ENCODE results near the gene PRPF8. TPM values are rescaled to one million over a fixed set of nuclear protein-coding genes. Genes with fewer than 3 reads are reported as not detected.
A peak's percentile ranks its signal among the peaks of the same experiment; 100 is the strongest.
"Not testable (repeated sequence)": the region's sequence is repeated elsewhere in the genome, so short reads cannot be mapped to it uniquely, and the experiment has no call there.

PRPF8 gene
- polyA plus RNA-seq, 3 donors from 2014 or later, result 57.0 to 198 (median 84.1) TPM

- Mint-ChIP-seq H3K27ac (no peak overlapping the region), H3K27me3 (ENCODE audit: low read depth in 3 of 3) (peaks cover 11 to 33% (median 24%) of the 10 kb centered on the region in 3 donors), H3K4me1 (peaks cover 35 to 46% of the 10 kb centered on the region in 2 donors), H3K9me3 (no peaks in the 10 kb centered on the region), H3K4me3 (peak overlapping the region in 4 of 5 donors; percentile 18 to 51 (median 35)), H3K36me3 (peaks cover 12 to 21% (median 16%) of the 10 kb centered on the region in 3 donors)
- DNase-seq, result no peak
These were observed 28.7 kb upstream of the PRPF8 start for GRCh38 chr17:1713160-1713877.

GRCh38 chr17:1712271-1712670 is 27.6 kb upstream of the PRPF8 start:
- peak overlapping the region in 2 of 6 donors; percentile 4 to 9 for H3K27ac Mint-ChIP-seq
- H3K9me3 Mint-ChIP-seq, result no peaks in the 10 kb centered on the region
- H3K27me3 Mint-ChIP-seq (ENCODE audit: low read depth in 3 of 3), result peaks cover 8 to 32% (median 24%) of the 10 kb centered on the region in 3 donors
- H3K4me1 Mint-ChIP-seq, result peaks cover 25 to 35% of the 10 kb centered on the region in 2 donors
- H3K36me3 Mint-ChIP-seq, result peaks cover 14 to 21% (median 16%) of the 10 kb centered on the region in 3 donors
- peak overlapping the region; percentile 1 to 34 (median 8) for H3K4me3 Mint-ChIP-seq
- no peak for DNase-seq

GRCh38 chr17:1711804-1712203 is 27.1 kb upstream of the PRPF8 start:
- DNase-seq, result no peak
- peak overlapping the region in 4 of 5 donors; percentile 1 to 58 (median 20) for H3K4me3 Mint-ChIP-seq
- H3K27ac Mint-ChIP-seq, result peak overlapping the region in 1 of 6 donors; percentile 9
- peaks cover 23 to 30% of the 10 kb centered on the region in 2 donors for H3K4me1 Mint-ChIP-seq
- H3K9me3 Mint-ChIP-seq, result no peaks in the 10 kb centered on the region
- H3K27me3 Mint-ChIP-seq (ENCODE audit: low read depth in 3 of 3), result peaks cover 6 to 28% (median 20%) of the 10 kb centered on the region in 3 donors
- peaks cover 16 to 21% (median 16%) of the 10 kb centered on the region in 3 donors for H3K36me3 Mint-ChIP-seq

- no peak for DNase-seq
- no peak overlapping the region for H3K27ac Mint-ChIP-seq
- no peaks in the 10 kb centered on the region for H3K9me3 Mint-ChIP-seq
These were observed 26.3 kb upstream of the PRPF8 start for GRCh38 chr17:1710807-1711553.

GRCh38 chr17:1709971-1710806 is 25.5 kb upstream of the PRPF8 start, which contains the start of gene TLCD2:
Gene TLCD2 (minus strand): TSS chr17:1710377. CDS start chr17:1710242, 135 bp downstream.
- peaks cover 16 to 21% (median 16%) of the 10 kb centered on the region in 3 donors for H3K36me3 Mint-ChIP-seq
- H3K9me3 Mint-ChIP-seq, result no peaks in the 10 kb centered on the region
- H3K27me3 Mint-ChIP-seq (ENCODE audit: low read depth in 3 of 3), result peaks cover 8 to 23% (median 16%) of the 10 kb centered on the region in 3 donors
- H3K4me1 Mint-ChIP-seq, result peaks cover 20 to 25% of the 10 kb centered on the region in 2 donors
- H3K4me3 Mint-ChIP-seq, result peak within 1 kb of the TSS; percentile 30 to 58 (median 53)
- H3K27ac Mint-ChIP-seq, result no peak within 1 kb of the TSS
- DNase-seq, result no peak

More at GRCh38 chr17:1710807-1711553, 26.3 kb upstream of the PRPF8 start:
- H3K4me3 Mint-ChIP-seq, result peak overlapping the region; percentile 30 to 58 (median 53)
- peaks cover 16 to 21% (median 16%) of the 10 kb centered on the region in 3 donors for H3K36me3 Mint-ChIP-seq
- peaks cover 20 to 25% of the 10 kb centered on the region in 2 donors for H3K4me1 Mint-ChIP-seq
- H3K27me3 Mint-ChIP-seq (ENCODE audit: low read depth in 3 of 3), result peaks cover 6 to 23% (median 16%) of the 10 kb centered on the region in 3 donors

- H3K4me1 Mint-ChIP-seq, result peaks cover 16 to 20% of the 10 kb centered on the region in 2 donors
- peaks cover 16 to 21% (median 16%) of the 10 kb centered on the region in 3 donors for H3K36me3 Mint-ChIP-seq
- H3K9me3 Mint-ChIP-seq, result no peaks in the 10 kb centered on the region
- no peak overlapping the region for H3K4me3 Mint-ChIP-seq
- peaks cover 6 to 24% (median 20%) of the 10 kb centered on the region in 3 donors for H3K27me3 Mint-ChIP-seq (ENCODE audit: low read depth in 3 of 3)
- DNase-seq, result no peak
- H3K27ac Mint-ChIP-seq, result no peak overlapping the region
These were observed 24.8 kb upstream of the PRPF8 start for GRCh38 chr17:1709403-1709951.

- DNase-seq, H3K27ac Mint-ChIP-seq, H3K9me3 Mint-ChIP-seq: not testable (repeated sequence)
- H3K36me3 Mint-ChIP-seq, result peaks cover 16 to 21% (median 16%) of the 10 kb centered on the region in 3 donors
- peaks cover 14 to 20% of the 10 kb centered on the region in 2 donors for H3K4me1 Mint-ChIP-seq
- peak overlapping the region in 3 of 5 donors; percentile 25 to 56 (median 27) for H3K4me3 Mint-ChIP-seq
- H3K27me3 Mint-ChIP-seq (ENCODE audit: low read depth in 3 of 3), result peaks cover 6 to 22% (median 21%) of the 10 kb centered on the region in 3 donors
These were observed 24.2 kb upstream of the PRPF8 start for GRCh38 chr17:1708791-1709346.

GRCh38 chr17:1707107-1707506 is 22.4 kb upstream of the PRPF8 start:
- Mint-ChIP-seq H3K27me3 (ENCODE audit: low read depth in 3 of 3) (peaks cover 6 to 22% (median 14%) of the 10 kb centered on the region in 3 donors), H3K27ac (peak overlapping the region in 1 of 6 donors; percentile 9), H3K4me1 (peaks cover 14 to 17% of the 10 kb centered on the region in 2 donors), H3K36me3 (peaks cover 8 to 14% (median 11%) of the 10 kb centered on the region in 3 donors), H3K9me3 (peaks cover 0 to 1% (median 0%) of the 10 kb centered on the region in 6 donors), H3K4me3 (peak overlapping the region in 2 of 5 donors; percentile 1 to 38)
- DNase-seq, result peak; percentile 35 to 53 (median 39)

- H3K9me3 Mint-ChIP-seq, result peaks cover 0 to 1% (median 0%) of the 10 kb centered on the region in 6 donors
- DNase-seq, result no peak
- peaks cover 0 to 4% (median 0%) of the 10 kb centered on the region in 3 donors for H3K36me3 Mint-ChIP-seq
- peaks cover 0 to 6% of the 10 kb centered on the region in 2 donors for H3K4me1 Mint-ChIP-seq
- no peak overlapping the region for H3K27ac Mint-ChIP-seq
- peaks cover 3 to 13% (median 5%) of the 10 kb centered on the region in 3 donors for H3K27me3 Mint-ChIP-seq (ENCODE audit: low read depth in 3 of 3)
- no peak overlapping the region for H3K4me3 Mint-ChIP-seq
These were observed 20.3 kb upstream of the PRPF8 start for GRCh38 chr17:1705004-1705403.

GRCh38 chr17:1703063-1703462 is 18.4 kb upstream of the PRPF8 start:
- no peak for DNase-seq
- peaks cover 0 to 4% (median 0%) of the 10 kb centered on the region in 3 donors for H3K36me3 Mint-ChIP-seq
- peaks cover 0 to 3% of the 10 kb centered on the region in 2 donors for H3K4me1 Mint-ChIP-seq
- H3K27me3 Mint-ChIP-seq (ENCODE audit: low read depth in 3 of 3), result peaks cover 2 to 9% (median 3%) of the 10 kb centered on the region in 3 donors
- peak overlapping the region in 1 of 6 donors; percentile 58 for H3K27ac Mint-ChIP-seq
- no peak overlapping the region for H3K4me3 Mint-ChIP-seq
- H3K9me3 Mint-ChIP-seq, result peaks cover 0 to 1% (median 0%) of the 10 kb centered on the region in 6 donors

- not testable (repeated sequence) for H3K9me3 Mint-ChIP-seq; H3K27ac Mint-ChIP-seq; H3K4me3 Mint-ChIP-seq; H3K36me3 Mint-ChIP-seq; H3K27me3 Mint-ChIP-seq (ENCODE audit: low read depth in 3 of 3); DNase-seq; H3K4me1 Mint-ChIP-seq
These were observed 15.2 kb upstream of the PRPF8 start for GRCh38 chr17:1699891-1700290.

- no peak overlapping the region for H3K27ac Mint-ChIP-seq
- DNase-seq, result no peak
- no peaks in the 10 kb centered on the region for H3K4me1 Mint-ChIP-seq
- H3K9me3 Mint-ChIP-seq, result no peaks in the 10 kb centered on the region
- H3K27me3 Mint-ChIP-seq (ENCODE audit: low read depth in 3 of 3), result peaks cover 0 to 4% (median 2%) of the 10 kb centered on the region in 3 donors
- H3K4me3 Mint-ChIP-seq, result no peak overlapping the region
- no peaks in the 10 kb centered on the region for H3K36me3 Mint-ChIP-seq
These were observed 13.0 kb upstream of the PRPF8 start for GRCh38 chr17:1697681-1698080.

All from immature natural killer cell (primary cell).